NT2/D1 (cell line): ENCODE data around the gene SGPP1.
"Not testable (repeated sequence)": the region's sequence is repeated elsewhere in the genome, so short reads cannot be mapped to it uniquely, and the experiment has no call there.

Experiments used
- DNase-seq: peaks from one replicate; pipeline ENCODE4 v3.0.0-alpha.2; 2011; ENCODE audit warnings: low read depth, low spot score
- H3K27me3 ChIP-seq: 2 replicates; pipeline ENCODE4 v1.6.0; 2011; ENCODE audit warnings: mild to moderate bottlenecking; ENCODE audit not compliant: insufficient read length, insufficient read depth
- H3K36me3 ChIP-seq: 2 replicates; pipeline ENCODE4 v1.6.1; 2011; ENCODE audit warnings: mild to moderate bottlenecking, low read length, mixed read lengths; ENCODE audit not compliant: insufficient read depth, insufficient read length
- H3K4me1 ChIP-seq: 2 replicates; pipeline ENCODE4 v1.5.1; 2011; ENCODE audit not compliant: insufficient read depth, insufficient read length
- H3K4me3 ChIP-seq: 2 replicates; pipeline ENCODE4 v1.5.1; 2011; ENCODE audit warnings: low read depth; ENCODE audit not compliant: insufficient read length
- H3K9ac ChIP-seq: 2 replicates; pipeline ENCODE4 v1.6.0; 2011; ENCODE audit warnings: low read depth; ENCODE audit not compliant: insufficient read length
- H3K9me3 ChIP-seq: 2 replicates; pipeline ENCODE4 v1.5.1; 2011; ENCODE audit warnings: mild to moderate bottlenecking, low read length; ENCODE audit not compliant: insufficient read depth
- SUZ12 ChIP-seq: IDR thresholded peaks from 2 replicates; pipeline ENCODE4 v1.6.1; 2011; ENCODE audit not compliant: insufficient read length, insufficient read depth; ENCODE audit errors: extremely low read depth
- YY1 ChIP-seq: IDR thresholded peaks from 2 replicates; pipeline ENCODE4 v1.6.1; 2011; ENCODE audit not compliant: insufficient read length, insufficient read depth
- ZNF274 ChIP-seq: IDR thresholded peaks from 2 replicates; pipeline ENCODE4 v1.6.1; 2011; ENCODE audit warnings: mild to moderate bottlenecking, low read depth, low read length

SGPP1 gene

DNA sequence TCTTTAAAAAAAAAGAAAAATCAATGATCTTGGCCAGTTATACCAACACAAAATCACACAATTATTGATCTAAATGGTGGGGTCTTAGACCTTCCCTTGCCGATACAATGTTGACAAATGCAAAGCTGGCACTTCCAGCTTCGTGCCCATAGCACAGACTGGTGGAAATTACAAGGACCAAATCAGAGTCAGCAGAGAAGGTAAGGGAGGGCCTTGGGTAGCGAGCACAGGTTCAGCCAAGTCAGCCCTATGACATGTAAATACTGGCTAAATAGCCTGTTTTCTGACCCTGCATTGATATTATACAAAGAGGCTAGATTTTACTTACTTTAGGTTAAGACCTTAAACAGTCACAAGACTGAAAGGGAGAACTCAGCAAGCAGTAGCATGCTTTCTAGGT is 55.9 kb downstream of the SGPP1 start:
- no peak for DNase-seq
- Histone ChIP-seq H3K9ac (no peak overlapping the region), H3K27me3 (no peaks in the 10 kb centered on the region), H3K36me3 (no peaks in the 10 kb centered on the region), H3K4me3 (no peak overlapping the region), H3K4me1 (no peaks in the 10 kb centered on the region), H3K9me3 (no peaks in the 10 kb centered on the region)
- TF ChIP-seq ZNF274 (no peak), SUZ12 (no peak), YY1 (no peak)

DNA sequence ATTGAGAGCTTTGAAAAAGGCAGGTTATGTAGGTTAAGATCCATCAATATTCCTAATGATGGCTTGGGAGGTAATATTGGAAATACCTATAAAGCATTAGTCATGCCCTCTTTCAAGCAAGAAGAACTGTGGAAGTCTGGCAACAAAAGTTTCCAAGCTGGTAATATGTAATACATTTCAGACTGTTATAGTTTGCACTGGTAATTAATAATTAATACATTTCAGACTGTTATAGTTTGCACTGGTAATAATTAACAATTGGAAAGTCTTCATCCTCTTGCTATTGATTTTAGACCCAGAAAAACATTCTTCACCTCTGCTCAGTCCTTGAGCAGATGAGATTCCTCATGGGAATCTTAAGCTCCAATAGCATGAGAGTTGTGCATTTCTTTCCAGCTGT is 57.2 kb downstream of the SGPP1 start:
- Histone ChIP-seq H3K9me3 (no peaks in the 10 kb centered on the region), H3K9ac (no peak overlapping the region), H3K36me3 (no peaks in the 10 kb centered on the region), H3K4me3 (no peak overlapping the region), H3K4me1 (no peaks in the 10 kb centered on the region), H3K27me3 (no peaks in the 10 kb centered on the region)
- DNase-seq, result no peak
- TF ChIP-seq ZNF274, result no peak
- TF ChIP-seq SUZ12, result no peak
- no peak for TF ChIP-seq YY1

DNA sequence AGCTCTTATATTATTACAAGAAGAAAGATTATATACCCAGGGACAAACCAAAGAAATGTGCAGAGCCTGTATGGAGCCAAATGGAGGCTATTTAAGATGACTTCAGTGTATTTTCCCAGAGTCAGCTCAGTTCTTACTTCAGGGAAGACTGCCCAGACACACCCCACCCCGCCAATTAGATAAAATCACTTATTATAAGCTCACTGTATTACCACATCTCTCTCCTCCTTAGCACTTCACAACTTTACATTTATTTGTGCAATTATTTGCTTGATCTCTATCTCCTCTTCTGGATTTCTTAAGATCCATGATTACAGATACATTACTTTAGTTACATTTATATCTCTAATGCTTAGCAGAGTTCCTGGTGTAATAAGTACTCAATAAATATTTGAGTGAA is 61.5 kb downstream of the SGPP1 start:
- Histone ChIP-seq H3K9ac (no peak overlapping the region), H3K9me3 (peaks cover 12% of the 10 kb centered on the region; the same call in 1 of the 2 replicates), H3K36me3 (no peaks in the 10 kb centered on the region), H3K4me3 (no peak overlapping the region), H3K4me1 (no peaks in the 10 kb centered on the region), H3K27me3 (no peaks in the 10 kb centered on the region)
- TF ChIP-seq YY1 (no peak), ZNF274 (no peak), SUZ12 (no peak)
- no peak for DNase-seq

DNA sequence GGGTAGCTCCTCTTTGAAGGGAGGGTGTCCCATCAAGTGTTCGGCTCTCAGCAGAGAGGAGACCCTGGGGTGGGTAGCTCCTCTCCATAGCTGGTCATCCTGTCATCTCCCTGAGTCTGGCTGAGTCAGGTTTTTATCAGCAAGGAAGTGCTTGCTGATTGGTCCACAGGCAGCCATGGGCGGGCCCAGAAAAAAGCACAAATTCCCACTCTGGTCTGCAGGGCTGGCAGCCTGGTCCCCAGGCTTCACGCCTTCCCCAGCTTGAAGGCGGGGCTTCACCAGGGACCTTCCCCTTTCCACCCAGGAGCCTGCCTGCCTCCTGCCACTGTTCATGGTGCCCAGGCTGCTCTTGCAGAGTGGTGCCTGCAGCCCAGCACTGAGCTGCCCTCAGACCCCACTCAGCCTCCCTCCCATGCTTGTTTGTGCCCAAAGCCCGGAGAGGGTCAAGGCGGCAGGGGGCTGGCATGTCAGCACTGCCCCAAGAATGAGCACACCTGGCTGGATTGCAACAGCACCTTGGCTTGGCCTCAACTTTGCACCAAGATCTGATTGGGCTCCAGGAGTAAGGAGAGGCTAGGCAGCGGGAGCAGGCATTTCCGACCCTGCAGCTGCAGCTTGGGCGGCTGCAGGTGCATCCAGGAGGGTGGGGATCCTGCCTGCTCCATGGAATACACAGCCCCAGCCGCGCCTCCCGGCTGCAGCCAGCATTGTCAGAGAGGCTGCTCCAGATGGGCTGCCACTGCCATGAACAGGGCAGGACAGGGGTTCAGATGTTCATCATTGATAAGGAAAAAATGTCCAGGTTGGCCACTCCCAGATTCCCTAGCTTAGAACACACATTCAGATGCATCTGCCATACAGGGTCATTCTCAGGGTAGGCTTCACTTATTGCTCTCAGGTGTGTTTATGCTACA is 64.2 kb downstream of the SGPP1 start:
- H3K27me3 ChIP-seq, result no peaks in the 10 kb centered on the region
- peaks cover 12% of the 10 kb centered on the region; the same call in 1 of the 2 replicates for H3K9me3 ChIP-seq
- no peak for TF ChIP-seq YY1
- no peak for TF ChIP-seq ZNF274
- TF ChIP-seq SUZ12, result no peak
- H3K4me1 ChIP-seq, result no peaks in the 10 kb centered on the region
- H3K9ac ChIP-seq, result no peak overlapping the region
- H3K4me3 ChIP-seq, result no peak overlapping the region
- H3K36me3 ChIP-seq, result no peaks in the 10 kb centered on the region
- no peak for DNase-seq

DNA sequence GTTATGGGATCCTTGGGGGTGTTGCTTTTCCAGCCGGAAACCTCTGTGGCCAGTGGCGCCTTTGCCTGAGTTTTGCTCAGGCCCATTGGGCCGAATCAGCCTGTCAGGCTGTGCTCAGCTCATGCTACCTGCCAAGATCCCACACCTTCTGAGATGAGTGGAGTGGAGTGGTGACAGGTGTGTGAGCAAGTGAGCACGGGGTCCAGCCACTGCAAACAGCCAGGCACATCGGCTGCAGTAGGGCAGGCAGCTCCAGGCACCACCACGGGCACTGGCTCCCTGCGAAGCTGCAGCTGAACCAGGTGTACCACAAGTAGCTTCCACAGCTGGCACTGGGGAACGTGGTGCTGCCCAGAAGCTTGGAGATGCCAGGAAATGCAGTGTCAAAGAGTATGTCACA is 65.1 kb downstream of the SGPP1 start:
- no peaks in the 10 kb centered on the region for H3K27me3 ChIP-seq
- no peak for TF ChIP-seq YY1
- TF ChIP-seq SUZ12, result no peak
- TF ChIP-seq ZNF274, result no peak
- no peak overlapping the region for H3K4me3 ChIP-seq
- H3K36me3 ChIP-seq, result no peaks in the 10 kb centered on the region
- H3K4me1 ChIP-seq, result no peaks in the 10 kb centered on the region
- H3K9me3 ChIP-seq, result peaks cover 12% of the 10 kb centered on the region; the same call in 1 of the 2 replicates
- DNase-seq, result no peak
- no peak overlapping the region for H3K9ac ChIP-seq

DNA sequence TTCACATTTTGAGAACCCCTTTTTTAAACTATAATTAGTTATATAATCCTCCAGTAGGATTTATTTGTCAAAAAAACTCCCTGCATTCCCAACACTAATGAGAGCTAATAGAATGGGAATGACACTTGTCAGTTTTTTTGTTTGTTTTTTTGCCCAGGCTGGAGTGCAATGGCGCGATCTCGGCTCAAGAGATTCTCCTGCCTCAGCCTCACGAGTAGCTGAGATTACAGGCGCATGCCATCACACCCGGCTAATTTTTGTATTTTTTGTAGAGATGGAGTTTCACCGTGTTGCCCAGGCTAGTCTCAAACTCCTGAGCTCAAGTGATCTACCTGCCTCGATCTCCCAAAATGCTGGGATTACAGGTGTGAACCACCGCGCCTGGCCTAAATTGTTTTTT is 66.0 kb downstream of the SGPP1 start:
- not testable (repeated sequence) for H3K4me1 ChIP-seq, DNase-seq
- peaks cover 12% of the 10 kb centered on the region; the same call in 1 of the 2 replicates for H3K9me3 ChIP-seq

DNA sequence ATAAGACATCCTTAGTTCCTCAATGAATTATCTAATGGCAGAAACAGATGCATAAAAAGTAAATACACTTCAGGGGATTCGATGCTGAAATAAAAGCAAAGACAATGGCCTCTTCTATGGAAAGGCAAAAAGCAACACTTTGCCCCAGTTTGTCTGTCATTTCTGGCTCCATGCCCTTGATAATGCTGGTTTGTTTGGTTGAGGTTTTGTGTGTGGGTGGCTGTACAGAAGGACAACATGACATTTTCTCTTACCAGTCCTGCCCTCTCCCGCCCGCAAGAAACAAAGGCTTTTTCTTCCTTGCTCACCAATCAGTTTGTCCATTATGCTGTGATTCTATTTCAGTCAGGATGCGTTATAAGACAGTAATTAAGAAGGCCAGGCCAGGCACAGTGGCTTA is 68.1 kb downstream of the SGPP1 start:
- H3K9ac ChIP-seq, result no peak overlapping the region
- peaks cover 12% of the 10 kb centered on the region; the same call in 1 of the 2 replicates for H3K9me3 ChIP-seq
- H3K4me1 ChIP-seq, result no peaks in the 10 kb centered on the region
- no peaks in the 10 kb centered on the region for H3K27me3 ChIP-seq
- no peaks in the 10 kb centered on the region for H3K36me3 ChIP-seq
- no peak overlapping the region for H3K4me3 ChIP-seq
- TF ChIP-seq SUZ12, result no peak
- TF ChIP-seq ZNF274, result no peak
- no peak for TF ChIP-seq YY1
- no peak for DNase-seq

More for the DNA sequence above, 66.0 kb downstream of the SGPP1 start:
- not testable (repeated sequence) for H3K27me3 ChIP-seq, H3K9ac ChIP-seq, H3K36me3 ChIP-seq, H3K4me3 ChIP-seq
